HEK293T (cell line): Measurements from ENCODE around the gene ABCC8.
"Not testable (repeated sequence)": the region's sequence is repeated elsewhere in the genome, so short reads cannot be mapped to it uniquely, and the experiment has no call there.

Source experiments
- CTCF ChIA-PET: fragments of 350-600 bp; formaldehyde crosslinking; extraction: SDS; loops from one replicate; lab custom pipeline; 2021; ENCODE audit warnings: antibody characterized with exemption, inconsistent platforms; lab: Yijun Ruan, JAX
- POLR2A ChIA-PET: fragments of 350-600 bp; formaldehyde crosslinking; extraction: SDS; loops from one replicate; lab custom pipeline; 2020; ENCODE audit warnings: antibody characterized with exemption, inconsistent platforms; lab: Yijun Ruan, JAX
- DNase-seq: peaks from one replicate; pipeline ENCODE4 v3.0.0; 2012; ENCODE audit warnings: mixed read lengths; ENCODE audit errors: extremely low spot score
- ARNT ChIP-seq: fragments of 450-650 bp; IDR thresholded peaks from 2 replicates; pipeline ENCODE4 v1.6.1; 2017; ENCODE audit warnings: mild to moderate bottlenecking
- BHLHE40 ChIP-seq: fragments of 450-650 bp; IDR thresholded peaks from 2 replicates; pipeline ENCODE4 v1.6.1; 2016; ENCODE audit warnings: mild to moderate bottlenecking, moderate library complexity, borderline replicate concordance
- CTBP1 ChIP-seq: fragments of 450-650 bp; IDR thresholded peaks from 2 replicates; pipeline ENCODE4 v1.6.1; 2016; ENCODE audit warnings: borderline replicate concordance
- ELF4 ChIP-seq: fragments of 450-650 bp; IDR thresholded peaks from 2 replicates; pipeline ENCODE4 v1.6.1; 2017; ENCODE audit warnings: antibody characterized with exemption
- FOXA1 ChIP-seq: fragments of 450-650 bp; IDR thresholded peaks from 2 replicates; pipeline ENCODE4 v1.6.1; 2016; ENCODE audit warnings: mild to moderate bottlenecking
- FOXK2 ChIP-seq: fragments of 450-650 bp; IDR thresholded peaks from 2 replicates; pipeline ENCODE4 v1.6.1; 2016; ENCODE audit warnings: mild to moderate bottlenecking
- FOXM1 ChIP-seq: fragments of 450-650 bp; IDR thresholded peaks from 2 replicates; pipeline ENCODE4 v1.6.1; 2017; ENCODE audit warnings: mild to moderate bottlenecking, borderline replicate concordance
- HDGF ChIP-seq: fragments of 450-650 bp; IDR thresholded peaks from 2 replicates; pipeline ENCODE4 v1.6.1; 2017; ENCODE audit warnings: antibody characterized with exemption, borderline replicate concordance
- L3MBTL2 ChIP-seq: fragments of 450-650 bp; conservative IDR thresholded peaks from 2 replicates; pipeline ENCODE4 v1.6.1; 2016; ENCODE audit warnings: mild to moderate bottlenecking
- LEF1 ChIP-seq: fragments of 450-650 bp; IDR thresholded peaks from 2 replicates; pipeline ENCODE4 v1.6.1; 2017; ENCODE audit warnings: mild to moderate bottlenecking, borderline replicate concordance
- NFRKB ChIP-seq: fragments of 450-650 bp; IDR thresholded peaks from 2 replicates; pipeline ENCODE4 v1.6.1; 2016; ENCODE audit warnings: mild to moderate bottlenecking, moderate library complexity
- PKNOX1 ChIP-seq: fragments of 450-650 bp; IDR thresholded peaks from 2 replicates; pipeline ENCODE4 v1.6.1; 2016
- SP1 ChIP-seq: fragments of 450-650 bp; IDR thresholded peaks from 2 replicates; pipeline ENCODE4 v1.6.1; 2017
- SUZ12 ChIP-seq: fragments of 450-650 bp; IDR thresholded peaks from 2 replicates; pipeline ENCODE4 v1.6.1; 2016; ENCODE audit warnings: mild to moderate bottlenecking
- TARDBP ChIP-seq: fragments of 450-650 bp; IDR thresholded peaks from 2 replicates; pipeline ENCODE4 v1.6.1; 2016
- ZNF384 ChIP-seq: fragments of 450-650 bp; IDR thresholded peaks from 2 replicates; pipeline ENCODE4 v1.6.1; 2016

Gene ABCC8

GRCh38 chr11:17428925-17429324 is 47.7 kb downstream of the ABCC8 start:
- no peak for DNase-seq
- TF ChIP-seq ELF4 (no peak), CTBP1 (no peak), SP1 (no peak), SUZ12 (no peak)
- CTCF ChIA-PET = no interaction called here
- POLR2A ChIA-PET = interaction anchor here (1.0 kb wide), 1 partner anchor 35 kb away, joined by 3 read pairs; no protein-coding TSS in a partner anchor

DNA sequence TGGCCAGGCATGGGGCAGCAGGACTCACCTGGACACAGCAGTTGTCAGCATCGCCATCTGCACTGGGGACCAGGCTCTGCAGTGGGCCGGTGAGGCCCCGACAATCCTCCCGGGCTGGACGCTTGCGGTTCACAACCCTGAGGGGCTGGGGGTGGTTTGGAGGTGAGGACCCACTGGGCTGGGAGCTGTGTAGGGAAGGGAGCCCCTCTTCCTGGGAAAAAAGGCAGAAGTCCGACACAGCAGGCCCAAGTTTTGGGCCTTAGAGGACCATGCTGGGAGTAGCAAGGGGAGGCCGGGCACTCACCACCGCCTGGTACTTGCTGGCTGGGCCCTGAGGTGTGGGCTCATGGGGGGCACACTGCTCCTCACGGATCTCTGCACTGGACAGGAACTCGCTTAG is 48.4 kb downstream of the ABCC8 start:
- POLR2A ChIA-PET = no interaction called here
- no peak for DNase-seq
- TF ChIP-seq CTBP1 = no peak
- CTCF ChIA-PET = no interaction called here

DNA sequence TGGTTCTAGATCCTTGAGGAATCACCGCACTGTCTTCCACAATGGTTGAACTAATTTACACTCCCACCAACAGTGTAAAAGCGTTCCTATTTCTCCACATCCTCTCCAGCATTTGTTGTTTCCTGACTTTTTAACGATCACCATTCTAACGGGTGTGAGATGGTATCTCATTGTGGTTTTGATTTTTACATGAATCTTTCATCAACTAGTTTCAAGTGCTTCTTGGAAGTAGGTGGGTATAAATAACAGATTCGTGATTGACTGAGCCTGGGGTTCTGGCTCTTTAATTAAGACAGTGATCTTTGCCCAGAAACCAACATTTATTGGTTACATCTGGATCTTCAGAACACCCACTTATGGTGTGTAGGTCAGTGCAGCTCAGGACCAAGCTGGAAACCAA is 50.4 kb downstream of the ABCC8 start:
- DNase-seq, CTCF ChIA-PET, POLR2A ChIA-PET: not testable (repeated sequence)

DNA sequence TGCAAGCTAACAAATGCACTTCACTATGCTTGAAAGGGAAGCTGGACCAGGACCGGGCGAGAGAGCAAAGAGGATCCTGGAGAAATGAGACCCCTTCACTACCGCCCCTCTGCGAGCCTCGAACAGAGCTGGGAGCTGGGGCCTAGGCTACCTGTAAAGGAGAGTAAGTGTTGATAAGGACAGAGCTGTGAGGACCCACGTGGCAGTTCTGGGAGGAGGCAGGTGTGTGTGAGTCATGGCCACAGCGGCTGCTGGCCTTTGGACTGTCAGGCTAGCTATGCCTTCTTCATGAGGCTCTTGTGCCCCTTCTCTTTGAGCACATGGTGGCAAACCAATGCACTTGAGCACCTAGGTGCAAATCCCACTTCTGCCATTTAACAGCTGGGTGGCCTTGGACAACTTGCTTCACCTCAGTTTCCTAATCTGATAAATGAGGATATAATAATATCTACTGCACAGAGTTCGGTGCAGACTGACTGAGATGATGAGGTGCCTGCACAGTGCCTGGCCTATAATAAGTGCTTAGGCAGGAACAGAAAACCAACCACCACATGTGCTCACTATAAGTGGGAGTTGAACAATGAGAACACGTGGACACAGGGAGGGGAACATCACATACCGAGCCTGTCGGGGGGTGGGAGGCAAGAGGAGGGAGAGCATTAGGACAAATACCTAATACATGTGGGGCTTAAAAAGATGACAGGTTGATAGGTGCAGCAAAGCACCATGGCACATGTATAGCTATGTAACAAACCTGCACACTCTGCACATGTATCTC is 52.9 kb downstream of the ABCC8 start:
- TF ChIP-seq ARNT (no peak), ELF4 (no peak), FOXM1 (no peak), FOXK2 (no peak), L3MBTL2 (no peak), LEF1 (no peak), TARDBP (no peak), PKNOX1 (no peak), HDGF (no peak), FOXA1 (no peak), SP1 (no peak), SUZ12 (no peak), CTBP1 (no peak), BHLHE40 (no peak), NFRKB (no peak), ZNF384 (no peak)
- CTCF ChIA-PET = no interaction called here
- POLR2A ChIA-PET = interaction anchor here (0.6 kb wide), 1 partner anchor 464 kb away, joined by 3 read pairs; no protein-coding TSS in a partner anchor
- DNase-seq = no peak

DNA sequence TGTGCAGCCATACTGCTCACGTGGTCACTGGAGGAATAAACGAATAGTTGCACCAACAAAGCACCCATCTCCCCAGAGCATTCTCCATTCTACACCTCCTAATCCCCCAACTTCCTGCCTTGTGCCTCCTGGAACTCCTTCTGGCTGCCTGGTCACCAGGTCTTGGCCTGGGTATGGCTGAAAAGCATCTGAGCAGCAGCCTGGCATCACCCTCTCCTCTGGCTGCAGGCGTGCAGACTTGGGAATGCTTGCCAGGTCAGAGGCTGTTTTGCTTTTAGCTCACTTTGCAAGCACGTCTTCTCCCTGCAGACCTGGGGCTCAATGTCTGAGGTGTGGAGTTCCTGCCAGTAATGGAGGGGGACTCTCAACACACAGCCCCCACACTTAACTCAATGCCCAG is 54.9 kb downstream of the ABCC8 start:
- TF ChIP-seq FOXA1 (no peak), ELF4 (no peak)
- no peak for DNase-seq
- CTCF ChIA-PET = interaction anchor here (0.6 kb wide), 1 partner anchor 77 kb away, joined by 3 read pairs; no protein-coding TSS in a partner anchor

DNA sequence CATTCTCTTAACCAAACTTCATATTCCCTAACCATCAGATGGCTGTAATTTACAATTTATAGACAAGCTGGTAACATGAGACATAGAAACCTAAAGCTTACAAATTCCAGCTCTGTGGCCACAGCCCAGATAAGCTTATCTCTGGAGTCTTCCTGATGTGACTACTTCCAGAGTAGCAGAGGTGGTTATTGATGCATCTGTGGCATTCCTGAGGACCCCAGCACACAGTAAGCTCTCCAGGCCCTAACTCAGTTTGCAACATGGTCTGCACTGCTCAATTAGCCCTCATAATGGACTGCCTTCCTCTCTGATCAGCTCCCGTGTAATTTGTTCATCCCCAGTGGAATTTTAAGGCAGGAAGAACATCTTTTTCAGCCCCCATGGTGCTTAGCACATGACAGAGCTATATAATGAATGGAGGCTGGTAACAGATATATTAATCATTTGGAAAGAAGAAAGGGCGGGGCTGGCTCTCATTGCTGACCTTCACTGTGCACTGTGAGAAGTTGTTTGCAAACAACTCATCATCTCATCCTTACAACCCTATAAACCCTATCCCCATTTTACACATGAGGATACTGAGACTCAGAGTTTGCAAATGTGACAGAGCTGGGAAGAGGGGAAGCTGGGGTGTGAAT is 58.1 kb downstream of the ABCC8 start:
- ChIA-PET CTCF (no interaction called here), POLR2A (no interaction called here)
- no peak for DNase-seq
- no peak for TF ChIP-seq SP1
- no peak for TF ChIP-seq FOXM1
- TF ChIP-seq TARDBP = no peak
- no peak for TF ChIP-seq SUZ12
- TF ChIP-seq NFRKB = no peak
- no peak for TF ChIP-seq HDGF
- TF ChIP-seq FOXK2 = no peak
- no peak for TF ChIP-seq ELF4
- TF ChIP-seq BHLHE40 = no peak
- no peak; the same call in 1 of the 2 replicates for TF ChIP-seq PKNOX1
- no peak for TF ChIP-seq FOXA1
- no peak for TF ChIP-seq LEF1
- no peak for TF ChIP-seq CTBP1
- TF ChIP-seq L3MBTL2 = no peak
- TF ChIP-seq ARNT = no peak
- TF ChIP-seq ZNF384 = no peak

More for the DNA sequence above, 54.9 kb downstream of the ABCC8 start:
- POLR2A ChIA-PET = no interaction called here

DNA sequence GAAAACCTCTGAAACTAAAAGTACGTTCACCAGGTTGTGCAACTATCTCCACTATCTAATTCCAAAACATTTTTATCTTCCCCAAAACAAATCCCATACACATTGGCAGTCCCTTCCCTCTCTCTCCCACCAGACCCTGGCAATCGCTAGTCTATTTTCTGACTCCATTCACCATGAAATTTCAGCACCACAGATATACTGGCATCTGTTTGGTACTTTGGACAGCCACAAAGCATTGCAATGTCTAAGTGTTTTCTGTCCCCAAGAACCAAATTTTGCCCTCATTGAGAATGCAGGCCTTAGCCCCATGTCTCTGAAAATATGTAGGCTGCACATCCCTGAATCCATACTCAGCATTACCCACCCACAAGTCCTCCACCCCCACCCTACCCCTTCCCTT is 60.2 kb downstream of the ABCC8 start:
- DNase-seq = no peak
- ChIA-PET POLR2A (no interaction called here), CTCF (no interaction called here)
- TF ChIP-seq HDGF (no peak), NFRKB (no peak), FOXK2 (no peak), L3MBTL2 (no peak), SP1 (no peak), TARDBP (no peak), LEF1 (no peak), FOXA1 (no peak), SUZ12 (no peak), PKNOX1 (no peak)
